Gastroesophageal sphincter (tissue), 4 donors: ENCODE measurements around the gene PMEL. TPM values are rescaled to one million over a fixed set of nuclear protein-coding genes. Genes with fewer than 3 reads are reported as not detected.
"Not testable (repeated sequence)": the region's sequence is repeated elsewhere in the genome, so short reads cannot be mapped to it uniquely, and the experiment has no call there.

Source experiments
- ATAC-seq: fragments of 150-250 bp; one replicate; pipeline ENCODE4 v1.9.1; 2016; ENCODE audit warnings: mild to moderate bottlenecking, moderate library complexity
- H3K27ac ChIP-seq, 4 donors: fragments of 200-600 bp; sonication (generic) in 3 of 4; 1 replicate in 3 of 4; 2 replicates in 1 of 4; pipeline ENCODE4 v1.5.1; 2016 to 2019
- H3K27me3 ChIP-seq: fragments of 200-600 bp; sonication (generic); one replicate; pipeline ENCODE4 v1.5.1; 2019
- H3K36me3 ChIP-seq, 2 donors: fragments of 200-600 bp; sonication (generic); one replicate each; pipeline ENCODE4 v1.5.1; 2019; ENCODE audit warnings: control low read depth in 1 of 2
- H3K4me1 ChIP-seq, 3 donors: fragments of 200-600 bp; sonication (generic); 1 replicate in 2 of 3; 2 replicates in 1 of 3; pipeline ENCODE4 v1.5.1; 2016 to 2019; ENCODE audit warnings: control low read depth in 2 of 3
- H3K4me3 ChIP-seq, 2 donors: fragments of 200-600 bp; sonication (generic); one replicate each; pipeline ENCODE4 v1.5.1; 2019; ENCODE audit warnings: mild to moderate bottlenecking in 1 of 2, moderate library complexity in 1 of 2
- H3K9me3 ChIP-seq, 3 donors: fragments of 200-600 bp; sonication (generic); one replicate each; pipeline ENCODE4 v1.5.1; 2017 to 2019; ENCODE audit warnings: control low read depth in 2 of 3
- EP300 ChIP-seq: sonication (generic); formaldehyde crosslinking; IDR thresholded peaks from one replicate; pipeline ENCODE4 v1.6.1; 2017; ENCODE audit warnings: antibody characterized with exemption, mild to moderate bottlenecking
- POLR2A ChIP-seq, 2 donors: fragments of 450-650 bp; IDR thresholded peaks; one replicate each; pipeline ENCODE4 v1.6.1; 2017; ENCODE audit warnings: antibody characterized with exemption in 2 of 2, mild to moderate bottlenecking in 2 of 2, moderate library complexity in 1 of 2
- POLR2AphosphoS5 ChIP-seq: sonication (generic); formaldehyde crosslinking; IDR thresholded peaks from one replicate; pipeline ENCODE4 v1.6.1; 2017; ENCODE audit warnings: antibody characterized with exemption
- WGBS, 2 donors: methylation state at CpG; one replicate each; pipeline ENCODE4 v1.1.5; 2018; ENCODE audit warnings: low coverage in 1 of 2; 5-methylcytosine and 5-hydroxymethylcytosine counted together
- total RNA-seq, 4 donors: library from RNA; depleted of rRNA; stranded (reverse); fragments of >200 nt; gene quantifications; one replicate each; pipeline ENCODE4 v1.1.0, GENCODE V29; 2016
- TF ChIP-seq, protein P1 (sequence below), 4 experiments: fragments of 200-600 bp in 2 of 4; fragments of 450-650 bp in 2 of 4; sonication (generic) in 1 of 4; IDR thresholded peaks; one replicate each; pipeline ENCODE4 v1.5.1; 2017 to 2019; ENCODE audit warnings: antibody characterized with exemption in 4 of 4, mild to moderate bottlenecking in 2 of 4, moderate library complexity in 2 of 4

Gene PMEL
- total RNA-seq, 4 donors from 2014 or later: 0.20 to 4.7 (median 0.67) TPM; not detected in 1

DNA sequence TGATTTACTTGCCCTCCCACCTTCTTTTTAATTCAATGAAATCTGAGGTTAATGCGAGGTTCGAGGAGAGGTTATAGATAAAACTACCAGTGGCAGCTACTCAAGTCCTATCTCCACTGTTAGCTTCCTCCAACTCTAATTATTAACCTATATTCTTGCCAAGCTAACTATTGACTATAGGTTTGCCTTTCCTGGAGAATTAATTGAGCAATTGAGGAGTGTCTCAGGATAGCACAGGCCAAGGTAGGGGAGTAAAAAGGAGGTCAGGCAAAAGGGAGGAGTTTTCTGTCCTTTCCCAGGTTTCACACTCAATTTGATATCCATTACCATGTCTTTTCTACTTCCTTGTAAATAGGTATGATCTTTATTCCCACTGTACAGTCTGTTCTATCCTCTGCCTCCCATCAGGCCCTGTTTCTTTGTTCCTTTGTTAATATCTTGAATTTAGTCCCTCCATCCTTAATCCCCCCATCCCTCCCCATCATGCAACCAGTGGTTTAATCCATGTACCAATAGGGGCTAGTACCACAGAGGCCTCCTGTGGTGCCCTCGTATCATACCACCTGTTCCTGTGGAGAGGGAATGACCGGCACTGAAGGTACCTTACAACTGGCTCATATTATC lies 27.5 kb upstream of the PMEL start:
- no peaks in the 10 kb centered on the region for H3K27me3 ChIP-seq
- 68 to 69% methylated on average over 2 to 4 of the region's 4 CpGs for WGBS, 2 donors
- H3K4me1 ChIP-seq: peaks cover 0 to 20% (median 8%) of the 10 kb centered on the region in 3 donors
- peaks cover 0 to 72% of the 10 kb centered on the region in 2 donors for H3K36me3 ChIP-seq
- TF ChIP-seq, protein P1, sequence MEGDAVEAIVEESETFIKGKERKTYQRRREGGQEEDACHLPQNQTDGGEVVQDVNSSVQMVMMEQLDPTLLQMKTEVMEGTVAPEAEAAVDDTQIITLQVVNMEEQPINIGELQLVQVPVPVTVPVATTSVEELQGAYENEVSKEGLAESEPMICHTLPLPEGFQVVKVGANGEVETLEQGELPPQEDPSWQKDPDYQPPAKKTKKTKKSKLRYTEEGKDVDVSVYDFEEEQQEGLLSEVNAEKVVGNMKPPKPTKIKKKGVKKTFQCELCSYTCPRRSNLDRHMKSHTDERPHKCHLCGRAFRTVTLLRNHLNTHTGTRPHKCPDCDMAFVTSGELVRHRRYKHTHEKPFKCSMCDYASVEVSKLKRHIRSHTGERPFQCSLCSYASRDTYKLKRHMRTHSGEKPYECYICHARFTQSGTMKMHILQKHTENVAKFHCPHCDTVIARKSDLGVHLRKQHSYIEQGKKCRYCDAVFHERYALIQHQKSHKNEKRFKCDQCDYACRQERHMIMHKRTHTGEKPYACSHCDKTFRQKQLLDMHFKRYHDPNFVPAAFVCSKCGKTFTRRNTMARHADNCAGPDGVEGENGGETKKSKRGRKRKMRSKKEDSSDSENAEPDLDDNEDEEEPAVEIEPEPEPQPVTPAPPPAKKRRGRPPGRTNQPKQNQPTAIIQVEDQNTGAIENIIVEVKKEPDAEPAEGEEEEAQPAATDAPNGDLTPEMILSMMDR (IDR thresholded peaks at IDR 0.05): no peak
- TF ChIP-seq POLR2AphosphoS5: no peak
- TF ChIP-seq EP300: no peak
- no peak for TF ChIP-seq POLR2A (IDR thresholded peaks at IDR 0.05)
- no peak overlapping the region for H3K4me3 ChIP-seq
- no peak for ATAC-seq
- no peak overlapping the region for H3K27ac ChIP-seq
- no peaks in the 10 kb centered on the region for H3K9me3 ChIP-seq

DNA sequence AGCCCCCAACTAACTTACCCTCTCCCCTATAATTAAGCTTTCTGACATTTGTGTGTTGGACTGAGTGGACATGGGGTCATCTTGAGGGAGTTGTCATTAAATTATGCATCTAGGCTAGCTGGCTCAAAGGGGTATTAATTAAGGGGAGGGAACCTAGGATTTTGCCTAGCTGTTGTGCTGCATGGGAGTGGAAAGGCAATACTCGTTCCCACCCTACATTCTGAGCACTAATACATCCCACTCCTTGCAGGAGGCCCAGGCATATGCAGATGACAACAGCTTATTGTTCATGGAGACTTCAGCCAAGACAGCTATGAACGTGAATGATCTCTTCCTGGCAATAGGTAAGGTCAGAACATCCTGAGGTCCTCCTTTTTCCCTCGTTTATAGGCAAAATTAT lies 25.3 kb upstream of the PMEL start:
- Histone ChIP-seq H3K4me1 (peaks cover 0 to 3% (median 0%) of the 10 kb centered on the region in 3 donors), H3K4me3 (no peak overlapping the region), H3K36me3 (peaks cover 0 to 94% of the 10 kb centered on the region in 2 donors)

DNA sequence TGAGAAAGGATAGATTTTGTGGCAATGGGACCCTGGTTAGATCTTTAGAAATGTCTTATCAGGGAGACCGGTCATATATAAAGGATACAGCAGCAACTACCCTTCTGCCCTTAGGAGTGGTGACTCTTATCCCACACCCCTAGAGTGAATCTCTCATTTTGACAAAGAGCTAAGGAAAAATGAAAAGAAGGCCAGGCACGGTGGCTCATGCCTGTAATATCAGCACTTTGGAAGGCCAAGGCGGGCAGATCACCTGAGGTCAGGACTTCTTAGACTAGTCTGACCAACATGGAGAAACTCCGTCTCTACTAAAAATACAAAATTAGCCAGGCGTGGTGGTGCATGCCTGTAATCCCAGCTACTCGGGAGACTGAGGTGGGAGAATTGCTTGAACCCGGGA lies 20.1 kb upstream of the PMEL start:
- ATAC-seq, H3K27me3 ChIP-seq, H3K9me3 ChIP-seq, H3K4me1 ChIP-seq, H3K4me3 ChIP-seq, H3K27ac ChIP-seq: not testable (repeated sequence)
- peaks cover 0 to 84% of the 10 kb centered on the region in 2 donors for H3K36me3 ChIP-seq
- whole genome bisulfite sequencing, 2 donors: 81 to 88% methylated on average over 2 to 7 of the region's 7 CpGs

More for the DNA sequence above, 25.3 kb upstream of the PMEL start:
- Histone ChIP-seq H3K27ac (no peak overlapping the region), H3K9me3 (no peaks in the 10 kb centered on the region), H3K27me3 (no peaks in the 10 kb centered on the region)
- ATAC-seq: no peak
- 84 to 100% methylated on average over 2 to 3 of the region's 3 CpGs for WGBS, 2 donors
- TF ChIP-seq POLR2AphosphoS5 (no peak), POLR2A (IDR thresholded peaks at IDR 0.05) (no peak), EP300 (no peak)
- TF ChIP-seq, protein P1 (IDR thresholded peaks at IDR 0.05): no peak

DNA sequence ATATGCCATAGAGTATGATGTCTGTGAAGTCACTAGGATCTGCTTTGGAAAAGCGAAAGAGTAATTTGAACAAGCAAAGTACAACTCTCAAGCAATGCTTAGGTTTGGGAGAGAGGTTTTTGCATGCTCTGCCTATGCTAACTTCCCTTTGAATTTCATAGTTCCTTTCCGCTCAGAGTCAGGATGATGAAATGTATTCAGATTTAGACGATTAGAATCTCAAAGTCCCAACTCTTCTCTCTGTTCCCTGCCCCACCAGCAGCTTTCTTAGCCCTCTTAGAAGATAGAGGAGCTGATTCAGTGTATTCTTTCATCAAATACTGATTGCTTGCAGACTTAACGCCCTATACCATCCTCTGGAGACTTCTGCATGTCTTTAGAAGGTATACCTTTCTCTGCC lies 19.5 kb upstream of the PMEL start:
- Histone ChIP-seq H3K36me3 (peaks cover 0 to 84% of the 10 kb centered on the region in 2 donors), H3K9me3 (no peaks in the 10 kb centered on the region), H3K27me3 (no peaks in the 10 kb centered on the region), H3K4me3 (no peak overlapping the region), H3K4me1 (no peaks in the 10 kb centered on the region), H3K27ac (no peak overlapping the region)
- TF ChIP-seq POLR2A (IDR thresholded peaks at IDR 0.05): no peak
- TF ChIP-seq, protein P1 (IDR thresholded peaks at IDR 0.05): no peak
- TF ChIP-seq POLR2AphosphoS5: no peak
- TF ChIP-seq EP300: no peak
- no peak for ATAC-seq
- WGBS, 2 donors: 81 to 95% methylated on average over 3 to 4 of the region's 4 CpGs

DNA sequence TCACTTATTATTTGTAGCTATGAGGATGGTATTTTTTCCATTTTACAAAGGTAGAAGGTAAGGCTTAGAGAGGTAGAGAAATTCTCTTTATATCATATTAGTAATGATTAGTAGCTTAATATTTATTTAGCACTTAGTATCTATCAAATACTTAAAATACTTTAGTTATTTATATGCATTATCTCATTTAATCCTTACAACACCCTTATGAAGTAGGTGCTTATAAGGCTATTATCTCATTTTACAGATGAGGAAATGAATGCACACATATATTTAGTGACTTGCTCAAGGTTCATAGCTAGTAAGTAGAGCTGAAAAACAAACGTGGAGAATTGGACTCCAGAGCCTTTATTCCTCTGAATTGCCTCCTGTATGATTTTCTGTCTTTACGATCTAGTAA lies 19.0 kb upstream of the PMEL start:
- Histone ChIP-seq H3K27ac (no peak overlapping the region), H3K36me3 (peaks cover 0 to 83% of the 10 kb centered on the region in 2 donors), H3K27me3 (no peaks in the 10 kb centered on the region), H3K9me3 (no peaks in the 10 kb centered on the region), H3K4me3 (no peak overlapping the region), H3K4me1 (peaks cover 0 to 2% (median 0%) of the 10 kb centered on the region in 3 donors)
- ATAC-seq: no peak
- TF ChIP-seq, protein P1 (IDR thresholded peaks at IDR 0.05): no peak
- TF ChIP-seq POLR2AphosphoS5 (no peak), EP300 (no peak), POLR2A (IDR thresholded peaks at IDR 0.05) (no peak)
- WGBS, 2 donors: 69 to 76% methylated on average over 2 of the region's 2 CpGs
